Caco-2 (cell line): ENCODE measurements around the gene PSMF1. TPM values are rescaled to one million over a fixed set of nuclear protein-coding genes. Genes with fewer than 3 reads are reported as not detected.

Experiments
- BruUV-seq: library from RNA; stranded (reverse); fragments of 400-500 nt; replicated peaks from 2 replicates; lab custom pipeline; 2021; lab: Mats Ljungman, UMichigan
- CTCF ChIA-PET: fragments of 300-600 bp; sonication (Branson Sonifier 250); formaldehyde crosslinking; loops from one replicate; lab custom pipeline; 2022; ENCODE audit warnings: antibody characterized with exemption; lab: Charles Lee
- POLR2A ChIA-PET: fragments of 300-600 bp; sonication (Branson Sonifier 250); formaldehyde crosslinking; loops from one replicate; lab custom pipeline; 2022; ENCODE audit warnings: antibody characterized with exemption; lab: Charles Lee
- DNase-seq, 2 experiments: peaks; one replicate each; pipeline versions ENCODE4 v3.0.0 to v3.0.0-alpha.2; 2020 to 2022
- H3K27me3 ChIP-seq: replicated peaks from 2 replicates; pipeline ENCODE4 v1.6.0; 2011; ENCODE audit warnings: low read length; ENCODE audit not compliant: control insufficient read depth, insufficient read depth
- H3K36me3 ChIP-seq: 2 replicates; pipeline ENCODE4 v1.5.1; 2011; ENCODE audit warnings: low read length; ENCODE audit not compliant: control insufficient read depth, insufficient read depth
- H3K4me1 ChIP-seq: fragments of 250-450 bp; sonication (Bioruptor Pico); 2 replicates; pipeline ENCODE4 v1.5.1; 2020; ENCODE audit warnings: mild to moderate bottlenecking
- H3K4me3 ChIP-seq: 2 replicates; pipeline ENCODE4 v1.5.1; 2011; ENCODE audit warnings: low read depth, mild to moderate bottlenecking, control low read depth, low read length
- H3K9me3 ChIP-seq: fragments of 250-450 bp; sonication (Bioruptor Pico); 2 replicates; pipeline ENCODE4 v1.5.1; 2020; ENCODE audit warnings: mild to moderate bottlenecking, moderate library complexity
- H3K27ac Mint-ChIP-seq: one replicate; pipeline ENCODE4 v1.8.0; 2022; ENCODE audit warnings: mixed read lengths; ENCODE audit not compliant: unreplicated experiment
- H3K27me3 Mint-ChIP-seq: one replicate; pipeline ENCODE4 v1.8.0; 2022; ENCODE audit warnings: mixed read lengths; ENCODE audit not compliant: insufficient read depth, unreplicated experiment
- H3K36me3 Mint-ChIP-seq: one replicate; pipeline ENCODE4 v1.8.0; 2022; ENCODE audit warnings: mild to moderate bottlenecking, mixed read lengths; ENCODE audit not compliant: insufficient read depth, unreplicated experiment
- H3K4me1 Mint-ChIP-seq: one replicate; pipeline ENCODE4 v1.8.0; 2022; ENCODE audit warnings: low read depth, mixed read lengths; ENCODE audit not compliant: unreplicated experiment
- H3K4me3 Mint-ChIP-seq: one replicate; pipeline ENCODE4 v1.8.0; 2022; ENCODE audit warnings: mild to moderate bottlenecking, moderate library complexity, mixed read lengths; ENCODE audit not compliant: unreplicated experiment
- H3K9me3 Mint-ChIP-seq: one replicate; pipeline ENCODE4 v1.8.0; 2022; ENCODE audit warnings: mixed read lengths; ENCODE audit not compliant: unreplicated experiment
- intact Hi-C: fragments of 100-400 bp; cut with micrococcal nuclease; formaldehyde crosslinking; loops from one replicate; pipeline ENCODE4 v1.10.0; 2022; ENCODE audit not compliant: unreplicated experiment
- total RNA-seq: library from RNA; stranded (reverse); gene quantifications from 2 replicates; pipeline ENCODE4 v1.2.3, GENCODE V29; 2022
- TF ChIP-seq, protein P1 (sequence below), 2 experiments: fragments of 200-600 bp in 1 of 2; IDR thresholded peaks; 1 replicate in 1 of 2; 2 replicates in 1 of 2; pipeline versions ENCODE4 v1.5.1 to v1.8.0; 2011 to 2022; ENCODE audit warnings: antibody characterized with exemption in 1 of 2, control low read depth in 1 of 2, inconsistent platforms in 1 of 2, low read depth in 1 of 2, low read length in 1 of 2, mild to moderate bottlenecking in 1 of 2, moderate library complexity in 1 of 2; ENCODE audit not compliant: insufficient read depth in 1 of 2, severe bottlenecking in 1 of 2, unreplicated experiment in 1 of 2

Gene PSMF1
- total RNA-seq, 1 experiment from 2014 or later, result 141 TPM

DNA sequence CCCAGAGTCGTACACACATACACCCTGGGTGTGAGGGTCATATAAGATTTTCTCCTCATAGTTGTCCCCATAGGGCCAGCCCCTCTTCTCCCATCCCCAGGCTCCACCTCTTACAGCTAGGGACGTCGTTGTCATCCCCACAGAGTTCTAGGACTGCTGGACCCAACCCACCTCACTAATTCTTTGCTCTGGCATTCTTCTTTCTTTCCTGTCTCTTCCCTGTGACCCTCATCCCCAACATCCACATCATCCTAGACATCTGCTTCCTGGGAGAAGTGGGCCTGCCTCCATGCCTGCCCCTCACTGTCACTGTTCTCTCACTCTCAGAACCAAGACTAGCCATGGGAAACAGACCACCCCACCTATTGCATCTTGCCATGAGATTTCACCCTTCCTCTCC lies 1.1 kb downstream of the PSMF1 start:
- H3K27me3 Mint-ChIP-seq, result no peaks in the 10 kb centered on the region
- peak overlapping the region; percentile 82 for H3K4me3 Mint-ChIP-seq
- Histone ChIP-seq H3K36me3 (peaks cover 1% of the 10 kb centered on the region), H3K4me3 (peak overlapping the region; percentile 78), H3K27me3 (no peaks in the 10 kb centered on the region), H3K4me1 (peaks cover 11% of the 10 kb centered on the region), H3K9me3 (no peaks in the 10 kb centered on the region)
- H3K27ac Mint-ChIP-seq, result peak overlapping the region; percentile 74
- intact Hi-C loops, result loop anchor here (5.0 kb wide), 1 partner anchor 287 kb away; the partner anchor contains the start of gene FAM110A
- TF ChIP-seq, protein P1, sequence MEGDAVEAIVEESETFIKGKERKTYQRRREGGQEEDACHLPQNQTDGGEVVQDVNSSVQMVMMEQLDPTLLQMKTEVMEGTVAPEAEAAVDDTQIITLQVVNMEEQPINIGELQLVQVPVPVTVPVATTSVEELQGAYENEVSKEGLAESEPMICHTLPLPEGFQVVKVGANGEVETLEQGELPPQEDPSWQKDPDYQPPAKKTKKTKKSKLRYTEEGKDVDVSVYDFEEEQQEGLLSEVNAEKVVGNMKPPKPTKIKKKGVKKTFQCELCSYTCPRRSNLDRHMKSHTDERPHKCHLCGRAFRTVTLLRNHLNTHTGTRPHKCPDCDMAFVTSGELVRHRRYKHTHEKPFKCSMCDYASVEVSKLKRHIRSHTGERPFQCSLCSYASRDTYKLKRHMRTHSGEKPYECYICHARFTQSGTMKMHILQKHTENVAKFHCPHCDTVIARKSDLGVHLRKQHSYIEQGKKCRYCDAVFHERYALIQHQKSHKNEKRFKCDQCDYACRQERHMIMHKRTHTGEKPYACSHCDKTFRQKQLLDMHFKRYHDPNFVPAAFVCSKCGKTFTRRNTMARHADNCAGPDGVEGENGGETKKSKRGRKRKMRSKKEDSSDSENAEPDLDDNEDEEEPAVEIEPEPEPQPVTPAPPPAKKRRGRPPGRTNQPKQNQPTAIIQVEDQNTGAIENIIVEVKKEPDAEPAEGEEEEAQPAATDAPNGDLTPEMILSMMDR (IDR thresholded peaks at IDR 0.05; ENCODE audit: insufficient read depth in 1 of 2, low read depth in 1 of 2, low read length in 1 of 2, severe bottlenecking in 1 of 2, unreplicated experiment in 1 of 2), result no peak
- no peaks in the 10 kb centered on the region for H3K9me3 Mint-ChIP-seq
- BruUV-seq, result no TSS peak
- peaks cover 14% of the 10 kb centered on the region for H3K36me3 Mint-ChIP-seq
- POLR2A ChIA-PET, result no interaction called here
- DNase-seq, result no peak
- H3K4me1 Mint-ChIP-seq, result peaks cover 20% of the 10 kb centered on the region
- CTCF ChIA-PET, result no interaction called here

DNA sequence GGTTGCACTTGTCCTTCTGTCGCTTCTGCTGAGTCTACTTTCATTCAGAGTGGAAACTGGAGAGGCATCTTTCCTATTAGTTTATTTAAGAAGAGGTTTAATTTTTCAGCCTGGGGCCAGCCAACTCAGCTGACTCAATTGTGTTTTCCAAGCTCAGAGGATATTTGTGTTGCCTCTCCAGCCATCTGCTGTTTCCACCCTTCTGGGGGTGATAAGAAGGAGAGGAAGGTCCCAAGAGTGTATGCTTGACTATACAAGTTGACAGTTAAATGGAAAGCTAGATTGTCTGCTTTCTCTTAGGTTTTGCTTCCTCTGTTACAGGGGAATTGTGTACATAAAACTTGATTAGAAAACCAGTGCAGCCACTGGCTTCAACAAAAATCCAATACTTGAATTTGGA lies 3.0 kb downstream of the PSMF1 start:
- ChIA-PET CTCF (no interaction called here), POLR2A (no interaction called here)
- Mint-ChIP-seq H3K4me1 (peaks cover 20% of the 10 kb centered on the region), H3K36me3 (peaks cover 27% of the 10 kb centered on the region), H3K4me3 (no peak overlapping the region), H3K27me3 (no peaks in the 10 kb centered on the region), H3K27ac (no peak overlapping the region), H3K9me3 (no peaks in the 10 kb centered on the region)
- no TSS peak for BruUV-seq
- intact Hi-C loops, result no loop called here
- H3K36me3 ChIP-seq, result peaks cover 1% of the 10 kb centered on the region
- H3K9me3 ChIP-seq, result no peaks in the 10 kb centered on the region
- DNase-seq, result no peak
- peaks cover 11% of the 10 kb centered on the region for H3K4me1 ChIP-seq
- no peak overlapping the region for H3K4me3 ChIP-seq
- TF ChIP-seq, protein P1 (IDR thresholded peaks at IDR 0.05; ENCODE audit: insufficient read depth in 1 of 2, low read depth in 1 of 2, low read length in 1 of 2, severe bottlenecking in 1 of 2, unreplicated experiment in 1 of 2), result no peak
- no peaks in the 10 kb centered on the region for H3K27me3 ChIP-seq

DNA sequence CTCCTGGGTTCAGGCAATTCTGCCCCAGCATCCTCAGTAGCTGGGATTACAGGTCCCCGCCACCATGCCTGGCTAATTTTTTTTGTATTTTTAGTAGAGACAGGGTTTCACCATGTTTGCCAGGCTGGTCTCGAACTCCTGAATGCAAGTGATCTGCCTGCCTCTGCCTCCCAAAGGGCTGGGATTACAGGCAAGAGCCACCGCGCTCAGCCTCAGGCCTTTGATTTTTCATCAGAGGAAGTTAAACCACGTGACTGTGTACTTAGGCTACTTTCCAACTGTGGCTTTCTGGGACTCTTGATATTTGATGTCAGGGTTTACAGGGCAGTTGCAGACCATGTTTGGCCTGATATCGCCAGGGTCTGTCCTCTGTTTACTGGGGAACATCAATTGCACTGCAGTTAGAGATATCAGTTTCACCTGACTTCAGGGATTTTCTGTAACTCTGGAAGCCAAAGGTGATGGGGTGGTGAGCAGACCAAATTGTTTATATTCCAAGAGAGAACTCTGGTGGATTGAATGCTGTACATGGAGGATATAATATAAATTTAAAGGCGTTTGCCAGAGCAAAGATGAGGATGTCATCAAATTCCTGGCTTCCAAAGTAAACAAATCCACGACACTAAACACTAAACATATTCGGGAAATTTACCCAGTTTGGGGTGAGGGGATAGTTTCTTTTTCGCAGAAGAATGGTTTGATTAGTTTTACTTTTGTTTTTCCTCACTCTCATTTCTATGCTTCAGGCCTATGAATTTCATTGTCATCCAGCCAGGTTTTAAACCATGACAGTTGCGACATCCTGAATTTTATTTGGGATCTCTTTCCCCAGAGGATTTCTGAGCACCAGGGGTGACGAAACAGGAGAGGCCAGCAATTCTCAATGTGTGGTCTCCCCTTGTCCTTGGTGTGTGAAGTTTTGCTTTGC lies 4.2 kb downstream of the PSMF1 start:
- Histone ChIP-seq H3K36me3 (peaks cover 3% of the 10 kb centered on the region), H3K4me3 (no peak overlapping the region), H3K9me3 (no peaks in the 10 kb centered on the region), H3K4me1 (peaks cover 11% of the 10 kb centered on the region), H3K27me3 (no peaks in the 10 kb centered on the region)
- POLR2A ChIA-PET, result no interaction called here
- TF ChIP-seq, protein P1 (IDR thresholded peaks at IDR 0.05; ENCODE audit: insufficient read depth in 1 of 2, low read depth in 1 of 2, low read length in 1 of 2, severe bottlenecking in 1 of 2, unreplicated experiment in 1 of 2), result no peak
- BruUV-seq, result no TSS peak
- DNase-seq, result no peak
- Mint-ChIP-seq H3K27ac (no peak overlapping the region), H3K36me3 (peaks cover 35% of the 10 kb centered on the region), H3K27me3 (no peaks in the 10 kb centered on the region), H3K9me3 (no peaks in the 10 kb centered on the region), H3K4me3 (no peak overlapping the region), H3K4me1 (peaks cover 20% of the 10 kb centered on the region)
- intact Hi-C loops, result no loop called here
- CTCF ChIA-PET, result no interaction called here
